ENCODE data around the gene DESI1.

The DESI1 gene

DNA sequence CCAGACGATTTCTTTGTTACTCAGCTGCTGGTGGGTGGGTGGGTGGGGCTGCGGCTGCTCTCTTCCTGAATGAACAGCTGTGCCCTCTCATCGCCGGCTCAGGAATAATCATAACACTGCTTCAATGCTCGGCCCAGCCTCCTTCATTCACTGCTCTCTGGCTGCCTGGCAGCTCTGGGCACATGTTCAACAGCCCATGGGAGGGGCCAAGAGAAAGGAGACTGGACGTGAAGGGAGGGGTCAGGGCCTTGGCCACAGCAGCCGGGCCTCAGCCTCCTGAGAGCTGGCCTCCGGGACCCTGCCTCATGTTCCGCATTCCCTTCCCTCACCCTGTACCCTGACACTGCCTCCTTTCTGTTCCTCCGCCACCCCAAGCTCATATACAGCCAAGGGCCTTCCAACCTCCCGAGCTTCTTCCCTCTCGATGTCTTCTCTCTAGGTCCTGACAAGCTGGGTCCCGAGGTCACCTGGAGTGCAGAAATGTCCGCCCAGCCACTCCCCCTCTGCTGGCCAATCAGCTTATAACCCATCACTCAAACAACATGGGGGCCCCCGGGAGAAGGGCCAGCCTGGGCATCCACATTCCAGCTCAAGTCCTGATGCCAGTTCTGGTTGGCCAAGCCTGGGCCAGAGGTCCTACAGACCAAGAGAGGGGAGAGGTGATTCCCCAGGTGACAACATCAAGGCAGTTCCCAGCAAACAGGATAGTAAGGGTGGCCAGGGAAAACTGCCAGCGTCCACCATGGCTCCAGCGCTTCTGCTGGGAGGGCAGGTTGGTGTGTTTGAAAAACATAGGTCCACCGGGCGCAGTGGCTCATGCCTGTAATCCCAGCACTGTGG is 63.2 kb downstream of the DESI1 start:
- H3K4me3 ChIP-seq (ENCODE audit: low read depth, low read length) = peak overlapping the region; percentile 34
- TF ChIP-seq, protein P1, sequence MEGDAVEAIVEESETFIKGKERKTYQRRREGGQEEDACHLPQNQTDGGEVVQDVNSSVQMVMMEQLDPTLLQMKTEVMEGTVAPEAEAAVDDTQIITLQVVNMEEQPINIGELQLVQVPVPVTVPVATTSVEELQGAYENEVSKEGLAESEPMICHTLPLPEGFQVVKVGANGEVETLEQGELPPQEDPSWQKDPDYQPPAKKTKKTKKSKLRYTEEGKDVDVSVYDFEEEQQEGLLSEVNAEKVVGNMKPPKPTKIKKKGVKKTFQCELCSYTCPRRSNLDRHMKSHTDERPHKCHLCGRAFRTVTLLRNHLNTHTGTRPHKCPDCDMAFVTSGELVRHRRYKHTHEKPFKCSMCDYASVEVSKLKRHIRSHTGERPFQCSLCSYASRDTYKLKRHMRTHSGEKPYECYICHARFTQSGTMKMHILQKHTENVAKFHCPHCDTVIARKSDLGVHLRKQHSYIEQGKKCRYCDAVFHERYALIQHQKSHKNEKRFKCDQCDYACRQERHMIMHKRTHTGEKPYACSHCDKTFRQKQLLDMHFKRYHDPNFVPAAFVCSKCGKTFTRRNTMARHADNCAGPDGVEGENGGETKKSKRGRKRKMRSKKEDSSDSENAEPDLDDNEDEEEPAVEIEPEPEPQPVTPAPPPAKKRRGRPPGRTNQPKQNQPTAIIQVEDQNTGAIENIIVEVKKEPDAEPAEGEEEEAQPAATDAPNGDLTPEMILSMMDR (IDR thresholded peaks at IDR 0.05; ENCODE audit: low read depth, low read length) = no peak

DNA sequence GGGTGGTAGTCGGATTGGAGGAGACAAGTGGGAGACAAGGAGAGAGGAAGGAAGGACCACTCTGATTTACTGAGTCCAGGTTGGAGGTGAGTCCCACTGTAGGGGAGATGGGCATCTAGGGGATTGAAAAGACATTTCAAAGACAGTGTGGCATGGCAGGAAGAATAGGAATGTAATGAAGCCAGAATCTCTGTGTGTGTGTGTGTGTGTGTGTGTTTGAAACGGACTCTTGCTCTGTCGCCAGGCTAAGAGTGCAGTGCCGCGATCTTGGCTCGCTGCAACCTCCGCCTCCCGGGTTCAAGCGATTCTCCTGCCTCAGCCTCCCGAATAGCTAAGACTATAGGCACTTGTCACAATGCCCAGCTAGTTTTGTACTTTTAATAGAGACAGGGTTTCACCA is 64.3 kb downstream of the DESI1 start:
- TF ChIP-seq, protein P1 (IDR thresholded peaks at IDR 0.05; ENCODE audit: low read depth, low read length) = no peak
- no peak overlapping the region for H3K4me3 ChIP-seq (ENCODE audit: low read depth, low read length)

DNA sequence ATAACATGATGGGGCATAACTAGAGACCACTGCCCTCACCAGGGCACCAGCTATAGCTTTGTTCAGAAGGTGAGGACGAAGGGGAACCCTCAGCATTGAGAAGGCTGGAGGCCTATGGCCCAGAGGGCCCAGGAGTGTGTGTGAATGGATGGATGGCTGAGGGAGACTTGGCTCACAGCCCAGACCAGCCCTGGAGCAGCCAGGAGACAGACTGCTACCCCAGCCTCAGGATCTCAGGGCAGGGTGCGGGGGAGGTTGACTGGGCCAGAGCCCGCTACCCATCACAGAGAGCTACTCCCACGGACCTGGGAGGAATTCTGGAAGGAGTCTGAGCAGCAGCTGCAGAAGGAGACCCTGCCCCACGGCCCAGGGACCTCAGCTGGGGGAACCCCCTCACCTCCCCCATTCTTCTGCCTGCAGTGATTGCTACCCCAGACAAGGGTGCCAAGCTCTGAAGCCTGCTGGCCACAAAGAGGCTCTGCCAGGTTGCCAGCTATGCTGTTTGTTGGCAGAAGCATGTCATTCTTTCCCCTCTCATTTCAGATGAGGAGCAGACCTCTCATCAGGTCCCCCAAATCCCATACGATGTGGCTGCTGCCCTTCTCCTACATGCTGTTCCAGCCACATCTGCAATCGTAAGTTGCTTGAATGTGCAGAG is 65.4 kb downstream of the DESI1 start:
- TF ChIP-seq, protein P1 (IDR thresholded peaks at IDR 0.05; ENCODE audit: low read depth, low read length) = no peak
- H3K4me3 ChIP-seq (ENCODE audit: low read depth, low read length) = no peak overlapping the region

DNA sequence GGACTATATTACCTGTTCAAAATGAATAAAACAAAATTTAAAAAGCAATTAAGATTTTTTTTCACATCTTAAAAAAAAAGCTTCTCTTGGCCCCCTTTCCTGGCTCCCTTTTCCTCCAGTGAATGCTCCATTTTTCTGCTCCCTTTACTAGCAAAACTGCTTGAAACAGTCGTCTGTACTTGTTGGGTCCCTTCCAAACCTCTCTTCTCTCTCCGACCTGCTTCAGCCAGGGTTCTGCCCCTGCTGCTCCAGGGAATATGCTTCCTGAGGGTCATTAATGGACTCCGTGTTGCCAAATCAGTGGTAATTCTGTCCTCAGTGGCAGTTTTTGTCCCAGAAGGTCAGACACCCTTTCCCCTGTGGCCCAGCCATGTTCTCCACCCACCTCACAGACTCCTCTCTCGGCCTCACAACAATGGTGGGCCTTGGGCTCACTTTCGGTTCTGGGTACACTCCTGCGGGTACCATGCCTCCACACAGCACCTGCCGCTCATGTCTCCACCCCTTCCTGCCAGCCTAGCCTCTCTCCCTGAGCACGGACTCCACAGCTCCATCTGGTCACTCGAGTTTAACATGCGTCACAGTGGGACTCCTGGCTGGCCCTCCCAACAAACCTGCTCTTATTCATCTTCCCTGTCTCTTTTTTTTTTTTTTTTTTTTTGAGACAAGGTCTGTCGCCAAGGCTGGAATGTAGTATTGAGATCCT is 68.8 kb downstream of the DESI1 start:
- no peak overlapping the region for H3K4me3 ChIP-seq (ENCODE audit: low read depth, low read length)
- TF ChIP-seq, protein P1 (IDR thresholded peaks at IDR 0.05; ENCODE audit: low read depth, low read length) = no peak

DNA sequence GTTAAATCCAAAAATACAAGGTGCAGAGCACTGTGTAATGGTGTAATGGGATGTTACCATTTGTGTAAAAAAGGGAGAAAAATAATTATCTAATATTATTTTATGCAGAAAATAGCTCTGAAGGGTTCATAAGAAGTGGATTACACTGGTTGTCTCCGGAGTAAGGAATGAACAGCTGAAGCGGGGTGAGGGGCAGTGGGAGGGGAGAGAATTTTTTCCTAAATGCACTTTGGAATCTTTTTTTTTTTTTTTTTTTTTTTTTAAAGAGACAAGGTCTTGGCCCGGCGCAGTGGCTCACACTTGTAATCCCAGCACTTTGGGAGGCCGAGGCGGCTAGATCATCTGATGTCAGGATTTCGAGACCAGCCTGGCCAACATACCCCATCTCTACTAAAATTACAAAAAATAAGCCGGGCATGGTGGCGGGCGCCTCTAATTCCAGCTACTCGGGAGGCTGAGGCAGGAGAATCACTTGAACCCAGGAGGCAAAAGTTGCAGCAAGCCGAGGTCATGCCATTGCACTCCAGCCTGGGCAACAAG is 69.8 kb downstream of the DESI1 start:
- H3K4me3 ChIP-seq (ENCODE audit: low read depth, low read length) = no peak overlapping the region
- TF ChIP-seq, protein P1 (IDR thresholded peaks at IDR 0.05; ENCODE audit: low read depth, low read length) = no peak

DNA sequence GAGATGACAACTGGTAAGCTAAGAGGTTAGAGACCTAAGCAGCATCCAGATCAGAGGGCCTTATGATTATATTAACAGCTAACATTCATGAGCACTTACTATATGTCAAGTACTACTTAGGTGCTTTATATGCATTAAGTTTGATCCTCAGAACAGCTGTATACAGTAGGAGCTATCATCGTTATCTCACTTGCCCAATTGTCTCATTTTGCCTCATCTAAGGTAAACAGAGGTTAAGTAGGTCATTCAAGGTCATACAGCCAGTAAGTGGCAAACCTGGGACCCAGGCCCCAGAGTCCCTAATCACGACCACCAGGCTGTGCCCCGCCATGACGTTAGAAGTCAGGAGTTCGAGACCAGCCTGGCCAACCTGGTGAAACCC is 72.0 kb downstream of the DESI1 start:
- H3K4me3 ChIP-seq (ENCODE audit: low read depth, low read length) = no peak overlapping the region
- TF ChIP-seq, protein P1 (IDR thresholded peaks at IDR 0.05; ENCODE audit: low read depth, low read length) = no peak
